Measurements from ENCODE around the gene SPA17. TPM values are rescaled to one million over a fixed set of nuclear protein-coding genes. Genes with fewer than 3 reads are reported as not detected.

SPA17 gene
- total RNA-seq, 4 donors from 2014 or later = 0.38 to 2.0 (median 0.44) TPM; not detected in 1

GRCh38 chr11:124646148-124646547 is 27.6 kb upstream of the SPA17 start:
- no peak for ATAC-seq
- no peaks in the 10 kb centered on the region for H3K4me1 ChIP-seq
- DNase-seq = no peak
- H3K27me3 ChIP-seq = no peaks in the 10 kb centered on the region
- no peaks in the 10 kb centered on the region for H3K9me3 ChIP-seq
- no peak overlapping the region for H3K4me3 ChIP-seq
- in situ Hi-C loops (cut with MboI; ENCODE audit: low sequenced_read_pairs in 4 of 4) (no loop called here), intact Hi-C loops (cut with DNase I; ENCODE audit: low total_unique reads) (no loop called here)
- H3K36me3 ChIP-seq = peaks cover 0 to 4% of the 10 kb centered on the region in 2 donors
- TF ChIP-seq POLR2A (IDR thresholded peaks at IDR 0.05) (no peak), CTCF (IDR thresholded peaks at IDR 0.05 in 4 of 5, conservative IDR thresholded peaks at IDR 0.05 in 1 of 5) (no peak)
- H3K27ac ChIP-seq = no peak overlapping the region

GRCh38 chr11:124648610-124649009 is 25.1 kb upstream of the SPA17 start:
- in situ Hi-C loops (cut with MboI; ENCODE audit: low sequenced_read_pairs in 4 of 4) (no loop called here), intact Hi-C loops (cut with DNase I; ENCODE audit: low total_unique reads) (no loop called here)
- no peak overlapping the region for H3K4me3 ChIP-seq
- H3K4me1 ChIP-seq = no peaks in the 10 kb centered on the region
- H3K9me3 ChIP-seq = no peaks in the 10 kb centered on the region
- TF ChIP-seq POLR2A (IDR thresholded peaks at IDR 0.05) (no peak), CTCF (IDR thresholded peaks at IDR 0.05 in 4 of 5, conservative IDR thresholded peaks at IDR 0.05 in 1 of 5) (no peak)
- no peaks in the 10 kb centered on the region for H3K27me3 ChIP-seq
- no peak for DNase-seq
- H3K27ac ChIP-seq = no peak overlapping the region
- ATAC-seq = no peak
- peaks cover 0 to 9% of the 10 kb centered on the region in 2 donors for H3K36me3 ChIP-seq

- ATAC-seq (no peak), DNase-seq (no peak)
- Histone ChIP-seq H3K27ac (no peak overlapping the region), H3K4me3 (no peak overlapping the region), H3K36me3 (peaks cover 0 to 10% of the 10 kb centered on the region in 2 donors), H3K9me3 (no peaks in the 10 kb centered on the region), H3K4me1 (no peaks in the 10 kb centered on the region), H3K27me3 (no peaks in the 10 kb centered on the region)
- in situ Hi-C loops (cut with MboI; ENCODE audit: low sequenced_read_pairs in 4 of 4) = no loop called here
- intact Hi-C loops (cut with DNase I; ENCODE audit: low total_unique reads) = no loop called here
- no peak for TF ChIP-seq POLR2A (IDR thresholded peaks at IDR 0.05)
Measured at GRCh38 chr11:124656774-124657630, 16.7 kb upstream of the SPA17 start.

GRCh38 chr11:124657904-124658303 is 15.8 kb upstream of the SPA17 start:
- intact Hi-C loops (cut with DNase I; ENCODE audit: low total_unique reads) (no loop called here), in situ Hi-C loops (cut with MboI; ENCODE audit: low sequenced_read_pairs in 4 of 4) (no loop called here)
- Histone ChIP-seq H3K27me3 (no peaks in the 10 kb centered on the region), H3K4me3 (no peak overlapping the region), H3K27ac (no peak overlapping the region), H3K4me1 (no peaks in the 10 kb centered on the region), H3K9me3 (no peaks in the 10 kb centered on the region), H3K36me3 (peaks cover 0 to 10% of the 10 kb centered on the region in 2 donors)
- TF ChIP-seq POLR2A (IDR thresholded peaks at IDR 0.05) (no peak), CTCF (IDR thresholded peaks at IDR 0.05 in 4 of 5, conservative IDR thresholded peaks at IDR 0.05 in 1 of 5) (no peak)
- no peak for ATAC-seq
- DNase-seq = no peak

GRCh38 chr11:124658501-124658900 is 15.2 kb upstream of the SPA17 start:
- Histone ChIP-seq H3K9me3 (no peaks in the 10 kb centered on the region), H3K4me1 (no peaks in the 10 kb centered on the region), H3K27ac (no peak overlapping the region), H3K36me3 (peaks cover 0 to 7% of the 10 kb centered on the region in 2 donors), H3K27me3 (no peaks in the 10 kb centered on the region), H3K4me3 (no peak overlapping the region)
- DNase-seq (no peak), ATAC-seq (no peak)
- in situ Hi-C loops (cut with MboI; ENCODE audit: low sequenced_read_pairs in 4 of 4) (no loop called here), intact Hi-C loops (cut with DNase I; ENCODE audit: low total_unique reads) (no loop called here)
- no peak for TF ChIP-seq POLR2A (IDR thresholded peaks at IDR 0.05)
- TF ChIP-seq CTCF (IDR thresholded peaks at IDR 0.05 in 4 of 5, conservative IDR thresholded peaks at IDR 0.05 in 1 of 5) = no peak

Measured in gastrocnemius medialis (tissue), 4 donors.